Measurements from ENCODE around the gene IRF9. TPM values are rescaled to one million over a fixed set of nuclear protein-coding genes. Genes with fewer than 3 reads are reported as not detected.

IRF9 gene
- total and polyA plus RNA-seq, 2 donors from 2014 or later: 88.9 to 141 TPM

GRCh38 chr14:24156840-24157239 is 4.2 kb upstream of the IRF9 start:
- TF ChIP-seq, protein P1, sequence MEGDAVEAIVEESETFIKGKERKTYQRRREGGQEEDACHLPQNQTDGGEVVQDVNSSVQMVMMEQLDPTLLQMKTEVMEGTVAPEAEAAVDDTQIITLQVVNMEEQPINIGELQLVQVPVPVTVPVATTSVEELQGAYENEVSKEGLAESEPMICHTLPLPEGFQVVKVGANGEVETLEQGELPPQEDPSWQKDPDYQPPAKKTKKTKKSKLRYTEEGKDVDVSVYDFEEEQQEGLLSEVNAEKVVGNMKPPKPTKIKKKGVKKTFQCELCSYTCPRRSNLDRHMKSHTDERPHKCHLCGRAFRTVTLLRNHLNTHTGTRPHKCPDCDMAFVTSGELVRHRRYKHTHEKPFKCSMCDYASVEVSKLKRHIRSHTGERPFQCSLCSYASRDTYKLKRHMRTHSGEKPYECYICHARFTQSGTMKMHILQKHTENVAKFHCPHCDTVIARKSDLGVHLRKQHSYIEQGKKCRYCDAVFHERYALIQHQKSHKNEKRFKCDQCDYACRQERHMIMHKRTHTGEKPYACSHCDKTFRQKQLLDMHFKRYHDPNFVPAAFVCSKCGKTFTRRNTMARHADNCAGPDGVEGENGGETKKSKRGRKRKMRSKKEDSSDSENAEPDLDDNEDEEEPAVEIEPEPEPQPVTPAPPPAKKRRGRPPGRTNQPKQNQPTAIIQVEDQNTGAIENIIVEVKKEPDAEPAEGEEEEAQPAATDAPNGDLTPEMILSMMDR (IDR thresholded peaks at IDR 0.05; ENCODE audit: borderline replicate concordance, extremely low read depth, insufficient read depth): no peak
- FAIRE-seq (no peak), DNase-seq (no peak)
- Histone ChIP-seq H3K27me3 (ENCODE audit: control insufficient read depth, insufficient read depth, low read length) (no peaks in the 10 kb centered on the region), H3K4me3 (ENCODE audit: low read length in 3 of 3) (no peak overlapping the region), H3K36me3 (ENCODE audit: control insufficient read depth in 2 of 3, insufficient read depth in 3 of 3, low read length in 3 of 3) (peaks cover 6 to 49% (median 37%) of the 10 kb centered on the region in 3 donors), H3K9me3 (ENCODE audit: control insufficient read depth in 2 of 3, insufficient read depth in 1 of 3, low read length in 3 of 3) (no peaks in the 10 kb centered on the region), H3K9ac (ENCODE audit: low read length in 3 of 3) (no peak overlapping the region), H3K27ac (ENCODE audit: low read depth in 2 of 2, low read length in 2 of 2) (no peak overlapping the region), H3K4me1 (ENCODE audit: control insufficient read depth in 2 of 3, insufficient read depth in 2 of 3, low read depth in 1 of 3, low read length in 3 of 3) (peaks cover 0 to 7% (median 7%) of the 10 kb centered on the region in 3 donors)
- intact Hi-C loops (cut with DNase I): no loop called here

GRCh38 chr14:24157331-24157730 is 3.7 kb upstream of the IRF9 start:
- H3K27me3 ChIP-seq (ENCODE audit: control insufficient read depth, insufficient read depth, low read length): no peaks in the 10 kb centered on the region
- no peak for FAIRE-seq
- intact Hi-C loops (cut with DNase I): no loop called here
- H3K9me3 ChIP-seq (ENCODE audit: control insufficient read depth in 2 of 3, insufficient read depth in 1 of 3, low read length in 3 of 3): no peaks in the 10 kb centered on the region
- DNase-seq: no peak
- TF ChIP-seq, protein P1 (IDR thresholded peaks at IDR 0.05; ENCODE audit: borderline replicate concordance, extremely low read depth, insufficient read depth): no peak
- H3K27ac ChIP-seq (ENCODE audit: low read depth in 2 of 2, low read length in 2 of 2): no peak overlapping the region
- H3K4me1 ChIP-seq (ENCODE audit: control insufficient read depth in 2 of 3, insufficient read depth in 2 of 3, low read depth in 1 of 3, low read length in 3 of 3): peaks cover 0 to 11% (median 11%) of the 10 kb centered on the region in 3 donors
- H3K36me3 ChIP-seq (ENCODE audit: control insufficient read depth in 2 of 3, insufficient read depth in 3 of 3, low read length in 3 of 3): peaks cover 6 to 47% (median 35%) of the 10 kb centered on the region in 3 donors
- H3K9ac ChIP-seq (ENCODE audit: low read length in 3 of 3): no peak overlapping the region
- H3K4me3 ChIP-seq (ENCODE audit: low read length in 3 of 3): no peak overlapping the region

GRCh38 chr14:24159777-24160498 is 1.1 kb upstream of the IRF9 start:
- intact Hi-C loops (cut with DNase I): no loop called here
- Histone ChIP-seq H3K9ac (ENCODE audit: low read length in 3 of 3) (no peak overlapping the region), H3K27ac (ENCODE audit: low read depth in 2 of 2, low read length in 2 of 2) (peak overlapping the region in 1 of 2 donors; percentile 99), H3K9me3 (ENCODE audit: control insufficient read depth in 2 of 3, insufficient read depth in 1 of 3, low read length in 3 of 3) (no peaks in the 10 kb centered on the region), H3K4me3 (ENCODE audit: low read length in 3 of 3) (no peak overlapping the region), H3K4me1 (ENCODE audit: control insufficient read depth in 2 of 3, insufficient read depth in 2 of 3, low read depth in 1 of 3, low read length in 3 of 3) (peaks cover 0 to 20% (median 11%) of the 10 kb centered on the region in 3 donors), H3K36me3 (ENCODE audit: control insufficient read depth in 2 of 3, insufficient read depth in 3 of 3, low read length in 3 of 3) (peaks cover 9 to 57% (median 44%) of the 10 kb centered on the region in 3 donors), H3K27me3 (ENCODE audit: control insufficient read depth, insufficient read depth, low read length) (no peaks in the 10 kb centered on the region)
- TF ChIP-seq, protein P1 (IDR thresholded peaks at IDR 0.05; ENCODE audit: borderline replicate concordance, extremely low read depth, insufficient read depth): no peak
- DNase-seq: no peak
- FAIRE-seq: no peak
